K562 (cell line): ENCODE data around the gene MOB3B. TPM values are rescaled to one million over a fixed set of nuclear protein-coding genes. Genes with fewer than 3 reads are reported as not detected.

Source experiments
- ATAC-seq: fragments of 200-7000 bp; cut with Tn5 transposase; 3 replicates; pipeline ENCODE4 v1.9.1; 2020; ENCODE audit warnings: moderate library complexity
- BruUV-seq: library from RNA; stranded (reverse); fragments of 400-500 nt; replicated peaks from 2 replicates; lab custom pipeline; 2021; lab: Mats Ljungman, UMichigan
- CTCF ChIA-PET: fragments of 300-600 bp; formaldehyde crosslinking; extraction: SDS; loops from one replicate; lab custom pipeline; 2021; ENCODE audit warnings: low intra/inter-chr PET ratio; lab: Yijun Ruan, JAX
- POLR2A ChIA-PET: fragments of 300-600, 350-650 bp; sonication (Branson Sonifier 250); formaldehyde crosslinking; extraction: SDS; loops from one replicate; lab custom pipeline; 2021; ENCODE audit warnings: antibody characterized with exemption, inconsistent platforms; lab: Yijun Ruan, JAX
- DNase-seq, 4 experiments: peaks; one replicate each; pipeline versions ENCODE4 v3.0.0 to v3.0.0-alpha.2; 2011 to 2018; ENCODE audit warnings: low spot score in 3 of 4, mixed read lengths in 3 of 4; ENCODE audit errors: extremely low read depth in 1 of 4
- FAIRE-seq: peaks from 2 replicates; lab custom pipeline; 2011; peaks lifted over from hg19 to GRCh38; lab: Jason Lieb, UNC
- H2AFZ ChIP-seq: 2 replicates; pipeline ENCODE4 v1.6.0; 2011; ENCODE audit warnings: low read depth, low read length, control low read depth, inconsistent platforms
- H3K27ac ChIP-seq: fragments of 200-600 bp; 3 replicates; pipeline ENCODE4 v1.8.0; 2011; ENCODE audit warnings: low read depth, mild to moderate bottlenecking, control low read depth, inconsistent platforms, low read length, moderate library complexity, mixed read lengths; ENCODE audit errors: extremely low read depth
- H3K27me3 ChIP-seq, 2 experiments: fragments of 300-600 bp in 1 of 2; 2 replicates in 1 of 2; 3 replicates in 1 of 2; pipeline versions ENCODE4 v1.6.0 to v1.8.0; 2011; ENCODE audit warnings: inconsistent platforms in 2 of 2, low read length in 2 of 2, mild to moderate bottlenecking in 1 of 2, mixed read lengths in 1 of 2, moderate library complexity in 1 of 2; ENCODE audit not compliant: control insufficient read depth in 2 of 2, insufficient read depth in 2 of 2
- H3K36me3 ChIP-seq: fragments of 300-600 bp; 3 replicates; pipeline ENCODE4 v1.8.0; 2011; ENCODE audit warnings: mild to moderate bottlenecking, low read length, inconsistent platforms; ENCODE audit not compliant: control insufficient read depth, insufficient read depth
- H3K4me1 ChIP-seq, 2 experiments: fragments of 200-600 bp in 1 of 2; replicated peaks in 1 of 2; 2 replicates in 1 of 2; 3 replicates in 1 of 2; pipeline versions ENCODE4 v1.5.1 to v1.8.0; 2011; ENCODE audit warnings: inconsistent platforms in 2 of 2, low read length in 2 of 2, mild to moderate bottlenecking in 1 of 2, mixed read lengths in 1 of 2, moderate library complexity in 1 of 2; ENCODE audit not compliant: control insufficient read depth in 2 of 2, insufficient read depth in 2 of 2
- H3K4me2 ChIP-seq: 2 replicates; pipeline ENCODE4 v1.6.1; 2011; ENCODE audit warnings: low read length, control low read depth, inconsistent platforms, mixed read lengths; ENCODE audit not compliant: insufficient read depth
- H3K4me3 ChIP-seq: fragments of 200-600 bp; sonication (generic), shearing (Covaris generic); 2 replicates; pipeline ENCODE4 v1.5.1; 2016; ENCODE audit warnings: control low read depth, inconsistent platforms
- H3K79me2 ChIP-seq: fragments of 200-600 bp; 3 replicates; pipeline ENCODE4 v1.8.0; 2011; ENCODE audit warnings: low read length, inconsistent platforms; ENCODE audit not compliant: control insufficient read depth, insufficient read depth
- H3K9ac ChIP-seq, 2 experiments: 2 replicates each; pipeline versions ENCODE4 v1.6.0 to v1.6.1; 2011; ENCODE audit warnings: low read depth in 2 of 2, low read length in 2 of 2, control low read depth in 1 of 2, inconsistent platforms in 1 of 2, mild to moderate bottlenecking in 1 of 2, mixed read lengths in 1 of 2; ENCODE audit not compliant: insufficient read depth in 1 of 2
- H3K9me1 ChIP-seq: one replicate; pipeline ENCODE4 v1.6.0; 2011; ENCODE audit warnings: inconsistent platforms, mild to moderate bottlenecking, low read length, moderate library complexity; ENCODE audit not compliant: control insufficient read depth, insufficient read depth
- H3K9me3 ChIP-seq: replicated peaks from 2 replicates; pipeline ENCODE4 v1.5.1; 2011; ENCODE audit warnings: low read depth, low read length, inconsistent platforms; ENCODE audit not compliant: control insufficient read depth, insufficient read depth
- H4K20me1 ChIP-seq: replicated peaks from 2 replicates; pipeline ENCODE4 v1.6.1; 2011; ENCODE audit warnings: low read length, inconsistent platforms, mixed read lengths; ENCODE audit not compliant: control insufficient read depth, insufficient read depth
- E2F3 ChIP-seq: fragments of 250-450 bp; sonication (Bioruptor Pico); IDR thresholded peaks from 2 replicates; pipeline ENCODE4 v1.4.0; 2020; ENCODE audit warnings: mild to moderate bottlenecking
- MYC ChIP-seq, 2 experiments: fragments of 250-450 bp in 1 of 2; sonication (Bioruptor Pico) in 1 of 2; IDR thresholded peaks; 2 replicates each; pipeline versions ENCODE4 v1.5.1 to v1.6.1; 2012 to 2021; ENCODE audit warnings: low read depth in 2 of 2, borderline replicate concordance in 1 of 2, improper control_type of control experiment in 1 of 2, low read length in 1 of 2, mild to moderate bottlenecking in 1 of 2, moderate library complexity in 1 of 2
- NFATC3 ChIP-seq: fragments of 450-650 bp; IDR thresholded peaks from 2 replicates; pipeline ENCODE4 v1.6.1; 2017; ENCODE audit warnings: mild to moderate bottlenecking
- NR2F6 ChIP-seq: fragments of 450-650 bp; formaldehyde crosslinking; IDR thresholded peaks from 2 replicates; pipeline ENCODE4 v1.4.0; 2020; ENCODE audit warnings: mild to moderate bottlenecking
- TAF7 ChIP-seq: fragments of 450-650 bp; IDR thresholded peaks from 2 replicates; pipeline ENCODE4 v1.6.1; 2016; ENCODE audit warnings: missing genetic modification characterization, missing compliant biosample characterization
- ZBTB17 ChIP-seq: fragments of 450-650 bp; formaldehyde crosslinking; IDR thresholded peaks from 2 replicates; pipeline ENCODE4 v1.4.0; 2020; ENCODE audit warnings: mild to moderate bottlenecking
- ZNF780A ChIP-seq: fragments of 250-450 bp; sonication (Bioruptor Pico); IDR thresholded peaks from 2 replicates; pipeline ENCODE4 v1.5.0; 2021; ENCODE audit warnings: mild to moderate bottlenecking
- ZNF79 ChIP-seq: fragments of 250-450 bp; sonication (Bioruptor Pico); IDR thresholded peaks from 2 replicates; pipeline ENCODE4 v1.4.0; 2020; ENCODE audit warnings: low read depth, mild to moderate bottlenecking, moderate library complexity
- WGBS: fragments of 100-300 bp; shearing (Covaris generic); methylation state at CpG from one replicate; pipeline ENCODE4 v1.1.6; 2016; ENCODE audit warnings: low coverage, mixed read lengths; ENCODE audit not compliant: insufficient coverage; ENCODE audit errors: missing lambda C conversion rate; 5-methylcytosine and 5-hydroxymethylcytosine counted together
- in situ Hi-C: fragments of 300-500 bp; cut with MboI; formaldehyde crosslinking; loops from 4 replicates; pipeline ENCODE4 v1.15.0; 2018; ENCODE audit warnings: inconsistent platforms, mixed read lengths
- intact Hi-C: fragments of 100-400 bp; cut with micrococcal nuclease; formaldehyde crosslinking; loops from 2 replicates; pipeline ENCODE4 v1.14.2; 2022
- polyA plus RNA-seq, 8 experiments: library from polyadenylated mRNA; depleted of rRNA in 4 of 8; stranded (reverse) in 5 of 8; unstranded in 3 of 8; fragments of >200 nt; fragmentation: Nextera tagmentation in 2 of 8; fragmentation: Illumina TruSeq in 1 of 8; extraction: Ambion mirVana in 2 of 8; extraction: Trizol in 1 of 8; gene quantifications; 2 replicates each; pipeline versions ENCODE4 v1.2.1 to v1.2.3, GENCODE V29; 2011 to 2014; ENCODE audit warnings: inconsistent platforms in 1 of 8, missing spikeins in 1 of 8
- total RNA-seq, 7 experiments: library from RNA; depleted of rRNA in 6 of 7; stranded (reverse); fragments of >200 nt in 6 of 7; fragmentation: Illumina TruSeq in 2 of 7; extraction: Trizol in 2 of 7; gene quantifications; 2 replicates each; pipeline versions ENCODE4 v1.2.1 to v1.2.3, GENCODE V29; 2011 to 2021; ENCODE audit warnings: low replicate concordance in 1 of 7

MOB3B gene
- total and polyA plus RNA-seq, 9 of the 15 experiments (the other 6 are each of a cell fraction or from before 2014, with no cell fraction given) = 3.6 to 12.8 (median 7.2) TPM

DNA sequence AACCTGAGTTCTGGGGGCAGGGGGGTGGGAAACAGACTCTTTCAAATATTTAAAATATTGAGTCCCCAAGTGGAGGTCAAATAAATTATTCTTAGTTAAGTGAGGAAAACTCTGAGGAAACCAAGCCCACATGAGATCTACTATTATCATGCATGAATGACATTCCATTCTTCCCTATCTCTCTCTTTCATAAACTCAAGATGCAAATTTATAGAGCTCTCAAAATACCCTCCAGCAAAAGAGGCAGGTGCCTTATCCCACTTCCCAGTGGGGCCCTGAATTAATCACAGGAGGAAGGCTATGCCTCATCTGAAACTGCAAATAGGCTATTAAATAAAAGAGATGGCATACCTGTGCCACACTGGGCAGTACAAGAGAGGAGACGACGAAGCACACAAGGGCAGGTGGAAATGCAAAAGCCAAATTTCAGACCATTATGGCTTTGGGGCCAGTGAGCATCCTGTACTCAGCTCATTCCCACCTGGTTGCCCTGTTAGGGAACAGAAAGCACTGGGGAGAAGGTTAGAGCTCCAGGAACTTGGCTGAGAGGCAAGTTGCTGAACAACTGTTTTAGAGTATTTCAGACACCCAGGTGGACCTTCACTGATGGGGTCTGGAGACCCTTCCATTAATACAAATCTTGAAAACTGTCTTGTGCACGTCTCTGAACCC is 130.5 kb downstream of the MOB3B start:
- no peaks in the 10 kb centered on the region for H4K20me1 ChIP-seq
- no peak overlapping the region for H3K9ac ChIP-seq
- DNase-seq (no peak), FAIRE-seq (no peak), ATAC-seq (no peak)
- ChIA-PET POLR2A (interaction anchor here (0.6 to 0.9 kb wide), 2 partner anchors 10 to 308 kb away, joined by 3 read pairs; no protein-coding TSS in a partner anchor), CTCF (no interaction called here)
- H3K4me2 ChIP-seq = no peak overlapping the region
- H3K9me3 ChIP-seq = no peaks in the 10 kb centered on the region
- intact Hi-C loops = no loop called here
- no TSS peak for BruUV-seq
- no CpG with 5 or more reads among the region's 3 CpGs for WGBS
- H3K4me1 ChIP-seq = peaks cover 0 to 2% of the 10 kb centered on the region in 2 experiments; a peak in 2 of 5 replicates
- H3K36me3 ChIP-seq = no peaks in the 10 kb centered on the region
- no peaks in the 10 kb centered on the region for H3K9me1 ChIP-seq
- in situ Hi-C loops = no loop called here
- H3K27ac ChIP-seq = no peak overlapping the region
- no peaks in the 10 kb centered on the region for H3K27me3 ChIP-seq
- H3K79me2 ChIP-seq = peaks cover 12% of the 10 kb centered on the region
- no peak for TF ChIP-seq NR2F6 (CRISPR knock-in tag)
- no peak for TF ChIP-seq ZBTB17 (CRISPR knock-in tag)
- no peak for TF ChIP-seq E2F3 (CRISPR knock-in tag)
- no peak for TF ChIP-seq ZNF780A (CRISPR knock-in tag)
- no peak for TF ChIP-seq TAF7 (tag)
- TF ChIP-seq ZNF79 (CRISPR knock-in tag) = no peak
- TF ChIP-seq NFATC3 = no peak
- TF ChIP-seq MYC (IDR thresholded peaks at IDR 0.05; ENCODE audit: low read depth, low read length) = no peak
- no peak for TF ChIP-seq MYC (CRISPR knock-in tag; IDR thresholded peaks at IDR 0.05; ENCODE audit: borderline replicate concordance, low read depth)
- TF ChIP-seq, all 486 proteins: peak for 0
- Histone ChIP-seq H3K4me3 (no peak overlapping the region), H2AFZ (no peak overlapping the region)
